Inflammatory macrophage treated with lipopolysaccharide for 1 hour (primary cell): ENCODE results near the gene QSER1.
"Not testable (repeated sequence)": the region's sequence is repeated elsewhere in the genome, so short reads cannot be mapped to it uniquely, and the experiment has no call there.

Experiments
- DNase-seq, 2 donors: peaks; one replicate each; pipeline ENCODE4 v3.0.0-alpha.2; 2020 to 2022

QSER1 gene

DNA sequence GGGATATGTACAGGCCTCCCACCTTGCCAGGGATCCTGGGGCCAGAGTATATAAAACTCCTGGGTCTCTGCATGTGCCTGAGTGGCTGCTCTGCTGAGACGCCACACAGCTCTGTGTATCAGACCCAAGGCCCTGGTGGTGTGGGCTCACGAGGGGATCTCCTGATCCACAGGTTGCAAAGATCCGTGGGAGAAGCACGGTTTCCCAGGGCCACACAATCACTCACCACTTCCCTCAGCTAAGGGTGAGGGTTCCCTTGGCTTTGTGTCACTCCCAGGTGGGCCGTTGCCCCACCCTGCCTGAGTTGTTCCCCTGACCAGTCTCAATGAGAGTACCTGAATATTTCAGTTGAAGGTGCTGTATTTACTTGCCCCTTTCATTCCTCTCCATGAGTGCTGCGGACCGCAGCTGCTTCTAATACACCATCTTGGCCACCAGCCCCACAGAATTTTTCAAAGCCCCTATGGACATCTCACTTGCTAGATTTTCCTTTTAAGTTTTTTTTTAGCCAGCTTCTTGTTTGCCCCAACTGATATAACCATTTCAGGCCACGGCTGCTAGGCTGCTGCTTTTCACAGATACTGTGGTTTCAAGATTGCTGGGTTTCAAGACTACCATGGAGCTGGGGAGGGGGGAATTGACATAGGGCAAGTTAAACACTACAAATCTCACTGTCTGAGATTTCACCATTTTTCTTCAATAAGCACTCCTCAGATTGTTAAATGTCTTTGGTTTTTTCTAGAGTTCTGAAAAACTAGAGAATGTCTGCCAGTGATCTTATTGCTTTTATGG is 109.3 kb downstream of the QSER1 start:
- no peak for DNase-seq

GRCh38 chr11:33005175-33005574 is 112.6 kb downstream of the QSER1 start:
- DNase-seq = no peak

- no peak for DNase-seq
Observed at GRCh38 chr11:33006010-33006409, 113.4 kb downstream of the QSER1 start.

- DNase-seq = no peak
Observed at GRCh38 chr11:33013755-33014154, 121.1 kb downstream of the QSER1 start.

DNA sequence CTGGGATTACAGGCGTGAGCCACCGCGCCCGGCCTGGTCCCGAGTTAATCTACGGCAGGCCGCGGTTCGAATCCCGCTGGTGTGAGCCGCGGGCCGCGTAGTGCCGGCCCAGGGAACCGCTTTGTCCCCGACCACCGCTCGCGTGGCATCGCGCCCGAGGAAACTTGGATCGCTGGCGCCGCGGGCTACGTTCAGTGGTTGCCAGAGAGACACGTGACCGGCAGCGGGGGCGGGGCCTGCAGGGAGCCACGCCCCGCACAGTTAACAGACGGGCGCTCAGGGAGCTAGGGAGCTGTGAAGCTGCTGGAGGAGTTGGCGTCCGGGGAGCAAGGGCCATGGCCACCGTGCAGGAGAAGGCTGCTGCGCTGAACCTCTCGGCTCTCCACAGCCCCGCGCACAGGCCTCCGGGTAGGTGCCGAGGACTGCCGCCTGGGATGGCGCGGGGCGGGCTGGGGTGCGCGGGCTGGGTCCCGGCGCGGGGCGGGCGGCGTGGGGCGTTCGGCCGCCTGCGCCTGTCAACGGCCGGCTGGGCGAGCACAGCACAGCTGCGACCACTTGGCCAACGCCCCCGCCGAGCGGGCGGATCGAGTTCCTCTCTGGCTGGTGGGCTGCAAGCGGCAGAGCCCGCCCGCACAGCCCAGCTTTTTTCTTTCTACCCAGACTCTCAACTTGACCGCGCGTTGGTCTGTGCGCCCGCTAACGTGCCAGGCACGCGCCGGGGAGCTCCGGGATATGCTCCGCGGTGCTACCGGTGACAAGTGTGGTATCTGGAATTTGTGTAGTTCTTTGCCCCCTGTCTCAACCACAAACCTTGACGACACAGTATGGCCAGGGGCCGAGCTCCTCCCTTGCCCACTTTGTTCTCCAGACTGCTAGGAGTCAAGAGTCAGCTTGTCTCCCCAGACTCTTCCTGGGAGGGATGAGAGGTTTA is 123.3 kb downstream of the QSER1 start, which contains the start of gene DEPDC7:
Gene DEPDC7 (plus strand): TSS at position 258 of the 931 bp plus-strand sequence. CDS start 78 bp downstream, at position 336.
- peak; percentile 79 to 89 for DNase-seq

DNA sequence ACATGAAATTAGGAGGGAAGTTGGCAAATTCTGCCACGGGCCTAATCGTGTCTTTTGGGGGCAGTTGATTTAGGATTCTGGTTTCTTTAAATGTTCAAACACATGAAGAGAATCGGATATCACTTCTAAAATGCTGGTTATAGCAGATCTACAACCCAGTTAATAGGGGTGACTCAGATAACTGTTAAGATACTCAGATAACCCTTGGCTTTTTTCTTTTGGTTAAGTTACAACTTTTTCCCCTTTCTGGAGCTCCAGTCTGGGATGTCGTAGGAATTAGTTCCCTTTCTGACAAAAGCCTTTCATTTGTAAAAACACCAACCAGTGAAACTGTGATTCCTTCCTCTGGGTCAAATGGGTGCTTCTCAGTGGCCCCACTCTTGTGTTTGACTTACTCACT is 124.0 kb downstream of the QSER1 start:
- peak; percentile 22 to 37 for DNase-seq

DNA sequence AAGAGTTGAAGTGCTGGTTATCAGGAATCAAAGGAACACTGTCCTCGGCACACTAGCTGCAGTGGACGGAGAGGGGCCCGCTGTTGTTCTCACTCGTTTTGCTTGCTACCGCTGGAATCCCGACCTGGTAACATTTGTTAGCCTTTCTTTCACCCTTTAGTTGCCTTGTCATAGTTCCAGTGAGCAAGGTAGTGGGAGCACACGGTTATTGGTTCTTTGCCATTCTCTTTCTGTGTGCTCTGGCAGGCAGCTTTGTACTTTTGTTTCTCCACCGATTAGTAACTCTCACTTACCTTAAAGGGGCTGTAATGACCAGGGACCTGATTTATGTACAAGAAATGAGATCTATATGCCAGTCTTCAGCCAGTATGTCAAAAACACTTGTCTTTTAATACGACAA is 124.9 kb downstream of the QSER1 start:
- no peak for DNase-seq

DNA sequence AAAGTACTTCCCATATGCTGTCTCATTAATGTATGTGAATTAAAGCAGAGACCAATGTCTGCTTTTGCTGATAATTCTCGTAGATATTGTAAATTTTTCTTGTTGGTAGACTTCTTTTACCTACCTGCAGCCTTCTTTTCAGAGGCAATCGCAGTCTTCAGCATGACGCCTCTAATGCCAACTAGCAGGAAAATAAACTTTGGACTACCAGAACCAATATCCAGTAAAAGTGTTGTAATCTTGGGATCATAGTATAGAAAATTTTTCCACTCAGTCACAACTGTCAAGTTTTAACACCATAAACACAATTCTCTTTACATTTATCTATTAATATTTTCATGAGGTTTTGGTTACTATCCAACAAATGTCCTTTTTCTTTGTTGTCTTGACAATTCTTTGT is 125.4 kb downstream of the QSER1 start:
- DNase-seq = no peak

DNA sequence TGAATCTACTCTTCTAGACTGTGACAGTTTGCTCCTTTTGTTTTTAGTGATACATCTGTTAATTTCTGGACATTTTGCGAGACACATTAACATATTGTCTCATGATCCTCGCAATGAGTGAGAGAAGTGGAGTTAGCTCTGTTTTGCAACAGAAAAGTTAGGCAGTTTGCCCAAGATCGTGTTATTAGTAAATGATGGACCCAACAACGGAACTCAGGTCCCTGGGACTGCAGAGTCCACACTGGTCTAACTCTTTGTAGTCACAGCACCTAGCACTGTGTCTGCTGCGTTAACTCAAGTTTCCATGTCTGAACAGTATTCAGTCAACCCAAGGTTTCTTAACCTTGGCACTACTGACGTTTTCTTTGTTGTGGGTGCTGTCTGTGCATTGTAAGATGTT is 126.2 kb downstream of the QSER1 start:
- no peak for DNase-seq

GRCh38 chr11:33021501-33021900 is 128.9 kb downstream of the QSER1 start:
- no peak for DNase-seq

DNA sequence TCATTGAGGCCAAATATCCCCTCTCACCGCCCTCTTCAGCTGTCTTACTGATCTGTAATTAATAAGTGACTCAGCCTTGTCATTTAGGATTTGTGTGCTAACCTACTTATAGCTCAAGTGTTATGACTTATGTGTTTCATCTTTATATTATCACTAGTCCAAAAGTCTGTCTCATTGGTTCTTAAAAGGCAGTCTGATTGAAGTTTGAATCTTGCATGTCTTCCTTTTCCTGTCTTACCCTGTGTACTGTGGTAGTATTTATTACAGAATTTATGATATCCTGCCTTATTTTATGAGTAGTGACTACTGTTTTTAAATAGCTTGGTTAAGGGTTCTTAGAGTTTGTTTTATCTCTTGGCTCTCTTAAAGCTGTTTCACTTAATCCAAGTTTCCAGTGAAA is 129.3 kb downstream of the QSER1 start:
- DNase-seq = no peak

- DNase-seq = no peak
Observed at GRCh38 chr11:33025339-33025722, 132.7 kb downstream of the QSER1 start.

GRCh38 chr11:33027233-33027632 is 134.6 kb downstream of the QSER1 start:
- no peak for DNase-seq

- no peak for DNase-seq
Observed at GRCh38 chr11:33027846-33028536, 135.4 kb downstream of the QSER1 start.

DNA sequence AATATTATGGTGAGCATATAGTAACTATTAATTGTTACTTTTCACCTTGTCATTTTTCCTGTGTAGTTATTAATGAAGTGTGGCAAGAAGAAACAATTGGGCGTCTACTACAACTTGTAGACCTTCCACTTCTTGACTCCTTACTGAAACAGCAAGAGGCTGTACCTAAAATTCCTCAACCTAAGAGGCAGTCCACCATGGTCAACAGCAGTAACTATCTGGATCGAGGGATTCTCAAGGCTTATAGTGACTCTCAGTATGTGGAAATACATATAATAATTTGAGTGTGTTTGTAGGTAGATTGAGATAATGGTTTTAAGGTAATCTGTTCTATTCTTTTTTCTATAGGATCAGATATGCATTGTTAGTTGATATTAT is 135.9 kb downstream of the QSER1 start:
- DNase-seq = no peak

DNA sequence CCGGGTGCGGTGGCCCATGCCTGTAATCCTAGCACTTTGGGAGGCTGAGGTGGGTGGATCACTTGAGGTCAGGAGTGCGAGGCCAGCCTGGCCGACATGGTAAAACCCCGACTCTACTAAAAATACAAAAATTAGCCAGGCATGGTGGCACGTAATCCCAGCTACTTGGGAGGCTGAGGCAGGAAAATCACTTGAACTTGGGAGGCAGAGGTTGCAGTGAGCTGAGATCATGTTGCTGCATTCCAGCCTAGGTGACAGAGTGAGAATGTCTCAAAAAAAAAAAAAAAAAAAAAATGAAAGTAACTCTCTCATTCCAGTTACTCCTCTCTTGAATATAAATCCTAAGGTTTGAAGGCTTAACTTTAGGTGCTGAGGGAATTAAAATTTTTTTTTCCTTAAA is 136.6 kb downstream of the QSER1 start:
- not testable (repeated sequence) for DNase-seq
